HEK293 (cell line): ENCODE data around the gene DEDD2.

Experiments
- KLF16 ChIP-seq: fragments of 450-650 bp; formaldehyde crosslinking; IDR thresholded peaks from 2 replicates; pipeline ENCODE4 v1.5.1; 2017; ENCODE audit warnings: missing biosample characterization, missing genetic modification characterization
- TCF7L2 ChIP-seq: IDR thresholded peaks from 2 replicates; pipeline ENCODE4 v1.6.1; 2011; ENCODE audit warnings: low read depth, mild to moderate bottlenecking, inconsistent platforms, low read length, moderate library complexity, borderline replicate concordance
- ZBTB1 ChIP-seq: fragments of 450-650 bp; formaldehyde crosslinking; IDR thresholded peaks from 2 replicates; pipeline ENCODE4 v1.5.1; 2016; ENCODE audit warnings: missing biosample characterization, missing genetic modification characterization
- ZBTB7A ChIP-seq: fragments of 450-650 bp; formaldehyde crosslinking; IDR thresholded peaks from 2 replicates; pipeline ENCODE4 v1.5.1; 2016; ENCODE audit warnings: low read depth, missing biosample characterization, missing genetic modification characterization
- ZNF175 ChIP-seq: fragments of 450-650 bp; formaldehyde crosslinking; IDR thresholded peaks from 2 replicates; pipeline ENCODE4 v1.5.1; 2016; ENCODE audit warnings: missing biosample characterization, missing genetic modification characterization
- ZNF23 ChIP-seq: fragments of 450-650 bp; formaldehyde crosslinking; IDR thresholded peaks from 2 replicates; pipeline ENCODE4 v1.5.1; 2016; ENCODE audit warnings: missing biosample characterization, missing genetic modification characterization, borderline replicate concordance
- ZNF26 ChIP-seq: fragments of 450-650 bp; formaldehyde crosslinking; IDR thresholded peaks from 2 replicates; pipeline ENCODE4 v1.5.1; 2016; ENCODE audit warnings: missing biosample characterization, missing genetic modification characterization
- ZNF37A ChIP-seq: fragments of 450-650 bp; IDR thresholded peaks from 2 replicates; pipeline ENCODE4 v1.5.1; 2018; ENCODE audit warnings: missing biosample characterization, missing genetic modification characterization
- ZNF416 ChIP-seq: fragments of 450-650 bp; formaldehyde crosslinking; IDR thresholded peaks from 2 replicates; pipeline ENCODE4 v1.5.1; 2016; ENCODE audit warnings: missing biosample characterization, missing genetic modification characterization
- ZNF561 ChIP-seq: fragments of 450-650 bp; IDR thresholded peaks from 2 replicates; pipeline ENCODE4 v1.5.1; 2018; ENCODE audit warnings: missing biosample characterization, missing genetic modification characterization, borderline replicate concordance
- ZNF621 ChIP-seq: fragments of 450-650 bp; formaldehyde crosslinking; IDR thresholded peaks from 2 replicates; pipeline ENCODE4 v1.5.1; 2017; ENCODE audit warnings: missing biosample characterization, missing genetic modification characterization
- ZXDB ChIP-seq: fragments of 450-650 bp; formaldehyde crosslinking; IDR thresholded peaks from 2 replicates; pipeline ENCODE4 v1.5.1; 2016; ENCODE audit warnings: missing biosample characterization, missing genetic modification characterization
- TF ChIP-seq, protein P1 (sequence below): fragments of 450-650 bp; formaldehyde crosslinking; IDR thresholded peaks from 2 replicates; pipeline ENCODE4 v1.5.1; 2016; ENCODE audit warnings: missing biosample characterization, missing genetic modification characterization
- TF ChIP-seq, protein P2 (sequence below): fragments of 450-650 bp; formaldehyde crosslinking; IDR thresholded peaks from 2 replicates; pipeline ENCODE4 v1.5.1; 2016; ENCODE audit warnings: missing biosample characterization, missing genetic modification characterization

- TF ChIP-seq, protein P1, sequence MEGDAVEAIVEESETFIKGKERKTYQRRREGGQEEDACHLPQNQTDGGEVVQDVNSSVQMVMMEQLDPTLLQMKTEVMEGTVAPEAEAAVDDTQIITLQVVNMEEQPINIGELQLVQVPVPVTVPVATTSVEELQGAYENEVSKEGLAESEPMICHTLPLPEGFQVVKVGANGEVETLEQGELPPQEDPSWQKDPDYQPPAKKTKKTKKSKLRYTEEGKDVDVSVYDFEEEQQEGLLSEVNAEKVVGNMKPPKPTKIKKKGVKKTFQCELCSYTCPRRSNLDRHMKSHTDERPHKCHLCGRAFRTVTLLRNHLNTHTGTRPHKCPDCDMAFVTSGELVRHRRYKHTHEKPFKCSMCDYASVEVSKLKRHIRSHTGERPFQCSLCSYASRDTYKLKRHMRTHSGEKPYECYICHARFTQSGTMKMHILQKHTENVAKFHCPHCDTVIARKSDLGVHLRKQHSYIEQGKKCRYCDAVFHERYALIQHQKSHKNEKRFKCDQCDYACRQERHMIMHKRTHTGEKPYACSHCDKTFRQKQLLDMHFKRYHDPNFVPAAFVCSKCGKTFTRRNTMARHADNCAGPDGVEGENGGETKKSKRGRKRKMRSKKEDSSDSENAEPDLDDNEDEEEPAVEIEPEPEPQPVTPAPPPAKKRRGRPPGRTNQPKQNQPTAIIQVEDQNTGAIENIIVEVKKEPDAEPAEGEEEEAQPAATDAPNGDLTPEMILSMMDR (tag by site-specific recombination): no peak
- TF ChIP-seq ZNF26 (tag by site-specific recombination) (no peak), ZNF37A (tag by site-specific recombination) (no peak), ZNF561 (tag by site-specific recombination) (no peak), ZNF621 (tag by site-specific recombination) (no peak), ZBTB1 (tag by site-specific recombination) (no peak), ZNF416 (tag by site-specific recombination) (no peak), ZNF23 (tag by site-specific recombination) (no peak), ZBTB7A (no peak), ZXDB (tag by site-specific recombination) (no peak), KLF16 (tag by site-specific recombination) (no peak), ZNF175 (tag by site-specific recombination) (no peak), TCF7L2 (no peak)
- TF ChIP-seq, protein P2, sequence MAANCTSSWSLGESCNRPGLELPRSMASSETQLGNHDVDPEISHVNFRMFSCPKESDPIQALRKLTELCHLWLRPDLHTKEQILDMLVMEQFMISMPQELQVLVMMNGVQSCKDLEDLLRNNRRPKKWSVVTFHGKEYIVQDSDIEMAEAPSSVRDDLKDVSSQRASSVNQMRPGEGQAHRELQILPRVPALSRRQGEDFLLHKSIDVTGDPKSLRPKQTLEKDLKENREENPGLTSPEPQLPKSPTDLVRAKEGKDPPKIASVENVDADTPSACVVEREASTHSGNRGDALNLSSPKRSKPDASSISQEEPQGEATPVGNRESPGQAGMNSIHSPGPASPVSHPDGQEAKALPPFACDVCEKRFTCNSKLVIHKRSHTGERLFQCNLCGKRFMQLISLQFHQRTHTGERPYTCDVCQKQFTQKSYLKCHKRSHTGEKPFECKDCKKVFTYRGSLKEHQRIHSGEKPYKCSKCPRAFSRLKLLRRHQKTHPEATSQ (tag by site-specific recombination): no peak
Measured at GRCh38 chr19:42226886-42227285, 9.4 kb upstream of the DEDD2 start.
